LoVo (cell line): ENCODE measurements around the gene WNK4.

ENCODE experiments used
- DNase-seq: peaks from one replicate; pipeline ENCODE4 v3.0.0-alpha.2; 2016; ENCODE audit warnings: low spot score

WNK4 gene

DNA sequence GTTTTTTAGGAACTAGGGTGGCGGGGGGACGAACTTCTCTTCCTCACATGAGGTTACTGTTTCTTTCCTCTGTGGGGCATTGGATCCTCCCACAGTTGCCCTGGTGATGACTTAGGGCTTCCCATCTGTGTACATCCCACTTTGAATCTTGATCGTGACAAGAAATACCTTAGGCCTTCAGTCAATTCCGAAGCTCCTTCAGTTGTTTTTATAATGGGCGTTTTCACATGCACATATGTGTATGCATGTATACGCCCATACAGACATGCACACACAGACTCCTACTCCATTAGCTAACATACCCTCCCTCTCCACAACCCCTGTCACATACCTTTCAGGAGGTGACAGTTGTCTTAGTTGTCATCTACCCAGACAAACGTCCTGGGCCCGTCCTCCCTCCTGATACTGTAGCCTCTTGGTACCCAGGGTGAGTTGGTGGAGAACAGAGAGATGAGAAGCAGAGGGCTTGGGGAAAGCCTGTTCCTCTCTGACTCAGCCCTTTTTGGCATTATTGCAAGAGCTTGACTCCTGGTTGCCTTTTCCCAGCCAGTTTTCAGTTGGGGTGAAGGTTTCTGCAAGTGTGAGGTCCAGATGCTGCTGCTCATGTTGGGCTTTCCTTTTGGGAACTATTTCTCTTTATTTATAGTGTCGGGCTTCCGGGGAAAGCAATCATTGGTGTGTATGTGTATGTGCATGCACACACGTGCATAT, 61.7 kb downstream of the WNK4 start:
- DNase-seq, result no peak

DNA sequence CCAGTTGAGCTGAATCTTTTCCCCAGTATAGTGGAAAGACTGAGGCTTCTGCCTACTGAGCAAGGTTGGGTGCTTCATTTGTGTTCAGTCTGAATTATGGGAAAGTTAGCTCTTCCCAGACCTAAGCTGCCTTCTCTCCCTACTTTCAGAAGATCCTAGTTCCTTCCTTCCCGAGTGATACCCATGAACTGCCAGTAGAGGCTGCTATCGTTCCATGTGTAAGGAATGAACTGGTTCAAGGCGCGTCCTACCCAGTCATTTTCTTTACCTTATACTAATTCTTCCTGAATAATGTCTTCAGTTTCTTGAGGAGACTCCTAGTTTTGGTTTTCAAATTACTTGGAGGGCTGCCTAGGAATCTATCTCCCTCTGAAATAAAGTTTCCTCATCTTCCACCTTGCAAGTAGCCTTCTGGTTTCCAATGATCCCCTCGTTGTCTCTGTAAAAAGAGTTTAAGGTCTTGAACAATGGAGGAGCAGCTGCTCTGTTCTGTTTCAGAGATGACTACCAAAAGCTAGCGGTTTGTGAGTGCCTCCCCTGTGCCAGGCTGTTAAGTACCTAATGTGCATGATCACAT, 63.0 kb downstream of the WNK4 start:
- DNase-seq, result peak; percentile 27

DNA sequence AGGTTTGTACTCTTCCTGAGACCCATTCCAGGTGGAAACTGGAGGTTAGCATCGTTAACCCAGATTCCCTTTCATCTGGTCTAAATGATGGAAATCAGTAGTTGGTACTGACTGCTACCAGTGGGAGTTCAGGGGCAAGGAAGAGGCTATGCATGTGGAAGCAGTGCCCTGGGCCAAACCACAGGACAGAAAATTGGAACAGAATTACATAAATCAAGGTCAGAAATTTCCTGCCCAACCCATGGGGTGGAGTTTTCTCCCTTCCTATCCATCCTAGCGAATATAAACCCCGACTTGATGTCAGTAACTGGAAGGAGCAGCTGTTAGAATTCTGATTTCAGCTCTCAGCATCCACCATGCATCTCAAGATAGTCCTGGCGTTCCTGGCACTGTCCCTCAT, 63.9 kb downstream of the WNK4 start, which contains the start of gene AOC2:
AOC2 (plus strand) TSS at position 310 of the 400 bp plus-strand sequence; CDS start at position 357, 47 bp downstream.
- no peak for DNase-seq

DNA sequence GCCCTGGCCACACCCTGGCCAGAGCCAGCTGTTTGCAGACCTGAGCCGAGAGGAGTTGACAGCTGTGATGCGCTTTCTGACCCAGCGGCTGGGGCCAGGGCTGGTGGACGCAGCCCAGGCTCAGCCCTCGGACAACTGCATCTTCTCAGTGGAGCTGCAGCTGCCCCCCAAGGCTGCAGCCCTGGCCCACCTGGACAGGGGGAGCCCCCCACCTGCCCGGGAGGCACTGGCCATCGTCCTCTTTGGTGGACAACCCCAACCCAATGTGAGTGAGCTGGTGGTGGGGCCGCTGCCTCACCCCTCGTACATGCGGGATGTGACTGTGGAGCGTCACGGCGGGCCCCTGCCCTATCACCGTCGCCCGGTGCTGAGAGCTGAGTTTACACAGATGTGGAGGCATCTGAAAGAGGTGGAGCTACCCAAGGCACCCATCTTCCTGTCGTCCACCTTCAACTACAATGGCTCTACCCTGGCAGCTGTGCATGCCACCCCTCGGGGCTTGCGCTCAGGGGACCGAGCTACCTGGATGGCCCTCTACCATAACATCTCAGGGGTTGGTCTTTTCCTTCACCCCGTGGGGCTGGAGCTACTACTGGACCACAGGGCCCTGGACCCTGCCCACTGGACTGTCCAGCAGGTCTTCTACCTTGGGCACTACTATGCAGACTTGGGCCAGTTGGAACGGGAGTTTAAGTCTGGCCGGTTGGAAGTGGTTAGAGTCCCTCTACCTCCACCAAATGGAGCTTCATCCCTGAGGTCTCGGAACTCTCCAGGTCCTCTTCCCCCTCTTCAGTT, 64.5 kb downstream of the WNK4 start:
- DNase-seq, result no peak

DNA sequence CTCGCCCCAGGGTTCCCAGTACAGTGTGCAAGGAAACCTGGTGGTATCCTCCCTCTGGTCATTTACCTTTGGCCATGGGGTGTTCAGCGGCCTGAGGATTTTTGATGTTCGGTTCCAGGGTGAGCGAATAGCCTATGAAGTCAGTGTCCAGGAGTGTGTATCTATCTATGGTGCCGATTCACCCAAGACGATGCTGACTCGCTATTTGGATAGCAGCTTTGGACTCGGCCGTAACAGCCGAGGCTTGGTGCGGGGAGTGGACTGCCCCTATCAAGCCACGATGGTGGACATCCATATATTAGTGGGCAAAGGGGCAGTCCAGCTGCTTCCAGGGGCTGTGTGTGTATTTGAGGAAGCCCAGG, 65.1 kb downstream of the WNK4 start:
- DNase-seq, result no peak

DNA sequence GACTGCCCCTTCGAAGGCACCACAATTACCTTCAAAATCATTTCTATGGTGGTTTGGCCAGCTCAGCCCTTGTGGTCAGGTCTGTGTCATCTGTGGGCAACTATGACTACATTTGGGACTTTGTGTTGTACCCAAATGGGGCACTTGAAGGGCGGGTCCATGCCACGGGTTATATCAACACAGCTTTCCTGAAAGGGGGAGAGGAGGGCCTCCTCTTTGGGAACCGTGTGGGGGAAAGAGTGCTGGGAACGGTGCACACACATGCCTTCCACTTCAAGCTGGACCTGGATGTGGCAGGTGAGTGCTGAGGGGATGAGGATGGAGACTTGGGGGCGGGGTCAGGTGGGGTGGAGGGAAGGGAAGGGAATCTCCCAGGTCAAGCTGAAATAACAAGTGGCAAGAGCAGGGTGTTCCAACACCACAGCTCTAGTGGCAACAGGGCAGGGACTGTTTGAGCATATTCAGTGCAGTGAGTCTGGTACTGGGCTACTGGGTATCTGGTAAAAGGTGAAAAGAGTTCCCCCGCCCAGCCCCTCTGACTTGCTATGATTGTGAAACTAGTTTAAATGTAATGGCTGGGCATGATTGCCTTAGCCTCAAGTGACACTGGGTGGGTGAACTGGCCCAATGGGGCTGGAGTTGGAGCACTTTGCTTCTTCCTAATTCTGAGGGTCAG, 65.6 kb downstream of the WNK4 start:
- no peak for DNase-seq
